ENCODE measurements around the gene GJC3. TPM values are rescaled to one million over a fixed set of nuclear protein-coding genes. Genes with fewer than 3 reads are reported as not detected.

GJC3 gene
- total RNA-seq (2016; rRNA removed; fragmentation: Illumina TruSeq; extraction: Trizol) (0.66 and 0.75 TPM in 2 replicates), polyA plus RNA-seq (2011; rRNA removed) (1.4 TPM in 2 replicates), polyA minus RNA-seq (2011; rRNA and poly(A)+ RNA removed; ENCODE audit: low replicate concordance) (0.30 TPM in 1 of 2 replicates, not detected in the other), Bru-seq, nascent RNA (percentile 33 among the genes with signal in this experiment), BruChase-seq, experiment 1, labeled RNA remaining after a 6-hour chase (percentile 37 among the genes with signal in this experiment), BruChase-seq, experiment 2, labeled RNA remaining after a 2-hour chase (percentile 29 among the genes with signal in this experiment)
- total RNA-seq (2016; cell fraction: cytosol; rRNA removed; fragmentation: Illumina TruSeq; extraction: Trizol; ENCODE audit: low read depth): 0.79 and 2.2 TPM in 2 replicates
- 0.95 TPM in 2 replicates for total RNA-seq (2016; cell fraction: insoluble cytoplasmic fraction; rRNA removed; fragmentation: Illumina TruSeq; extraction: Trizol)
- total RNA-seq (2016; cell fraction: membrane; rRNA removed; fragmentation: Illumina TruSeq; extraction: Trizol): 1.2 and 1.8 TPM in 2 replicates
- 0.34 TPM in 2 replicates for total RNA-seq (2016; cell fraction: nucleus; rRNA removed; fragmentation: Illumina TruSeq; extraction: Trizol)
- 0.78 and 0.83 TPM in 2 replicates for polyA plus RNA-seq (2011; cell fraction: cytosol; rRNA removed)
- 0.68 and 0.95 TPM in 2 replicates for polyA plus RNA-seq (2011; cell fraction: nucleus; rRNA removed)
- 1.3 and 2.6 TPM in 2 replicates for polyA plus RNA-seq (2012)
- 2.0 and 2.1 TPM in 2 replicates for polyA plus RNA-seq (2016; cell fraction: cytosol; fragmentation: Illumina TruSeq; extraction: Trizol; ENCODE audit: low read depth)
- polyA plus RNA-seq (2016; cell fraction: insoluble cytoplasmic fraction; fragmentation: Illumina TruSeq; extraction: Trizol; ENCODE audit: low read depth): 0.50 and 0.83 TPM in 2 replicates
- 1.4 and 1.6 TPM in 2 replicates for polyA plus RNA-seq (2016; cell fraction: membrane; fragmentation: Illumina TruSeq; extraction: Trizol; ENCODE audit: low read depth)
- 0.88 and 0.89 TPM in 2 replicates for polyA plus RNA-seq (2016; cell fraction: nucleus; fragmentation: Illumina TruSeq; extraction: Trizol; ENCODE audit: insufficient read depth, low read depth)
- not detected in 2 replicates for polyA minus RNA-seq (2011; cell fraction: cytosol; rRNA and poly(A)+ RNA removed)
- polyA minus RNA-seq (2011; cell fraction: nucleus; rRNA and poly(A)+ RNA removed): not detected in 2 replicates
- long read RNA-seq, experiment 1, partial matches to known transcripts: 0 of 2 reads
- long read RNA-seq, experiment 1, other reads (novel, unspliced or antisense): 0 of 2 reads
- long read RNA-seq, experiment 2, partial matches to known transcripts: 0 of 4 reads
- long read RNA-seq, experiment 2, other reads (novel, unspliced or antisense): 2 of 4 reads

- 10% methylated on average over 14 of the region's 22 CpGs for WGBS (ENCODE audit: low lambda C conversion rate)
- DNase-seq (ENCODE audit: low spot score): peak; percentile 70
- ATAC-seq: peak; percentile 98
- H4K20me1 ChIP-seq (ENCODE audit: insufficient read depth, low read length): no peaks in the 10 kb centered on the region
- ChIA-PET CTCF (ENCODE audit: low intra/inter-chr PET ratio, low total read pairs) (interaction anchor here (1.4 to 1.8 kb wide), 3 partner anchors 16 to 62 kb away, joined by 4 to 5 read pairs (median 5); no protein-coding TSS in a partner anchor), POLR2A (interaction anchor here (0.5 to 3.1 kb wide), 11 partner anchors 8 to 372 kb away, joined by 3 to 50 read pairs (median 3); partner anchors contain the start of genes AZGP1, TRIM4 and ZKSCAN1)
- BruUV-seq (replicated peaks): no TSS peak
- in situ Hi-C loops (cut with HindIII; ENCODE audit: extremely low pct_ligation_motif_present, low pct_unique_long_range_greater_than_20kb): no loop called here
- peak within 1 kb of the TSS; percentile 53 for H3K9ac ChIP-seq (ENCODE audit: insufficient read depth, low read depth, low read length)
- no peak within 1 kb of the TSS for H3K27ac ChIP-seq (ENCODE audit: extremely low read length, insufficient read depth, low read length)
- FAIRE-seq: peak; percentile 79
- H3K4me3 ChIP-seq (replicated peaks in 1 of 3; ENCODE audit: insufficient read depth in 1 of 3, low read depth in 2 of 3, low read length in 3 of 3): peak within 1 kb of the TSS; percentile 59 to 71 (median 61)
- intact Hi-C loops (cut with micrococcal nuclease; ENCODE audit: unreplicated experiment): no loop called here
- peaks cover 43% of the 10 kb centered on the region for H3K4me1 ChIP-seq (ENCODE audit: insufficient read depth, low read length)
- no peaks in the 10 kb centered on the region for H3K79me2 ChIP-seq (ENCODE audit: insufficient read depth, low read length)
- H3K9me3 ChIP-seq (ENCODE audit: low read length): no peaks in the 10 kb centered on the region
- no peaks in the 10 kb centered on the region for H3K36me3 ChIP-seq (replicated peaks in 1 of 2; ENCODE audit: control insufficient read depth in 1 of 2, insufficient read depth in 2 of 2, low read length in 2 of 2)
- no peaks in the 10 kb centered on the region for H3K27me3 ChIP-seq (ENCODE audit: control insufficient read depth in 1 of 2, insufficient read depth in 2 of 2, low read length in 2 of 2)
- H2AFZ ChIP-seq (ENCODE audit: low read length): peak within 1 kb of the TSS; percentile 74
- peak within 1 kb of the TSS; percentile 84 for H3K4me2 ChIP-seq (ENCODE audit: low read depth, low read length)
- TF ChIP-seq ZNF761 (CRISPR knock-in tag; conservative IDR thresholded peaks at IDR 0.05) (no peak), ZNF83 (CRISPR knock-in tag; IDR thresholded peaks at IDR 0.05; ENCODE audit: borderline replicate concordance) (0 out of 2 replicates have a peak, but pooled peaks have one; percentile 27), ZNF839 (CRISPR knock-in tag; IDR thresholded peaks at IDR 0.05; ENCODE audit: borderline replicate concordance) (peak; percentile 25; the same call in 1 of the 2 replicates), FOXA3 (CRISPR knock-in tag; IDR thresholded peaks at IDR 0.05) (0 out of 2 replicates have a peak, but pooled peaks have one; percentile 9), ZFY (CRISPR knock-in tag; IDR thresholded peaks at IDR 0.05) (peak; percentile 28; the same call in 1 of the 2 replicates), ETS1 (CRISPR knock-in tag; IDR thresholded peaks at IDR 0.05) (no peak), ZSCAN22 (CRISPR knock-in tag; IDR thresholded peaks at IDR 0.05) (no peak), TARDBP (CRISPR knock-in tag; IDR thresholded peaks at IDR 0.05) (peak; percentile 66; the same call in 1 of the 2 replicates), ZMYM4 (CRISPR knock-in tag; IDR thresholded peaks at IDR 0.05) (peak; percentile 30; the same call in 1 of the 2 replicates), GATAD1 (CRISPR knock-in tag; IDR thresholded peaks at IDR 0.05) (no peak), KDM2A (CRISPR knock-in tag; IDR thresholded peaks at IDR 0.05; ENCODE audit: borderline replicate concordance, low read depth) (peak; percentile 46), TAF15 (IDR thresholded peaks at IDR 0.05; ENCODE audit: low read depth, low read length, poor library complexity, severe bottlenecking) (no peak), STAT5B (CRISPR knock-in tag; IDR thresholded peaks at IDR 0.05) (no peak), HMG20B (CRISPR knock-in tag; conservative IDR thresholded peaks at IDR 0.05) (no peak), POLR2AphosphoS5 (IDR thresholded peaks at IDR 0.05; ENCODE audit: low read depth, low read length) (peak; percentile 43; the same call in 1 of the 2 replicates), LBX2 (CRISPR knock-in tag; IDR thresholded peaks at IDR 0.05; ENCODE audit: borderline replicate concordance) (no peak)
These were observed at the start of gene GJC3 for GRCh38 chr7:99928994-99929729. TSS of gene GJC3 (minus strand) at chr7:99929620. CDS start at chr7:99929620, 0 bp downstream.

Measured in HepG2 (cell line).